Activated gamma-delta T cell (primary cell): Measurements from ENCODE around the gene GRAMD2B.
"Not testable (repeated sequence)": the region's sequence is repeated elsewhere in the genome, so short reads cannot be mapped to it uniquely, and the experiment has no call there.

Source experiments
- DNase-seq: peaks from one replicate; lab custom pipeline; 2025; lab: John Stamatoyannopoulos, UW

Gene GRAMD2B

GRCh38 chr5:126413856-126414255 is 9.4 kb upstream of the GRAMD2B start:
- DNase-seq, result no peak

- no peak for DNase-seq
Measured at GRCh38 chr5:126414874-126415502, 8.2 kb upstream of the GRAMD2B start.

- DNase-seq, result no peak
Measured at GRCh38 chr5:126415789-126416188, 7.4 kb upstream of the GRAMD2B start.

- no peak for DNase-seq
Measured at GRCh38 chr5:126416266-126416925, 6.8 kb upstream of the GRAMD2B start.

- no peak for DNase-seq
Measured at GRCh38 chr5:126417178-126417577, 6.0 kb upstream of the GRAMD2B start.

- no peak for DNase-seq
Measured at GRCh38 chr5:126419102-126419501, 4.1 kb upstream of the GRAMD2B start.

GRCh38 chr5:126428421-126428820 is 5.2 kb downstream of the GRAMD2B start:
- DNase-seq, result no peak

GRCh38 chr5:126430631-126431030 is 7.4 kb downstream of the GRAMD2B start:
- DNase-seq, result no peak

- DNase-seq, result no peak
Measured at GRCh38 chr5:126433701-126434100, 10.5 kb downstream of the GRAMD2B start.

- no peak for DNase-seq
Measured at GRCh38 chr5:126435261-126435660, 12.1 kb downstream of the GRAMD2B start.

- no peak for DNase-seq
Measured at GRCh38 chr5:126435714-126436113, 12.5 kb downstream of the GRAMD2B start.

GRCh38 chr5:126437721-126438120 is 14.5 kb downstream of the GRAMD2B start:
- no peak for DNase-seq

GRCh38 chr5:126438267-126438666 is 15.1 kb downstream of the GRAMD2B start:
- no peak for DNase-seq

- DNase-seq, result no peak
Measured at GRCh38 chr5:126438868-126439267, 15.7 kb downstream of the GRAMD2B start.

GRCh38 chr5:126439724-126440123 is 16.5 kb downstream of the GRAMD2B start:
- not testable (repeated sequence) for DNase-seq

- no peak for DNase-seq
Measured at GRCh38 chr5:126441230-126441629, 18.0 kb downstream of the GRAMD2B start.

GRCh38 chr5:126443374-126443851 is 20.2 kb downstream of the GRAMD2B start:
- DNase-seq, result no peak

- DNase-seq, result no peak
Measured at GRCh38 chr5:126444137-126444536, 20.9 kb downstream of the GRAMD2B start.

- no peak for DNase-seq
Measured at GRCh38 chr5:126445502-126446174, 22.4 kb downstream of the GRAMD2B start.

- DNase-seq, result no peak
Measured at GRCh38 chr5:126446498-126447224, 23.5 kb downstream of the GRAMD2B start.

- no peak for DNase-seq
Measured at GRCh38 chr5:126448720-126449119, 25.5 kb downstream of the GRAMD2B start.

GRCh38 chr5:126449751-126450271 is 26.6 kb downstream of the GRAMD2B start:
- no peak for DNase-seq
